OCI-LY7 (cell line): ENCODE data around the gene RPGRIP1L. TPM values are rescaled to one million over a fixed set of nuclear protein-coding genes. Genes with fewer than 3 reads are reported as not detected.

Source experiments
- BruUV-seq: library from RNA; stranded (reverse); fragments of 400-500 nt; replicated peaks from 2 replicates; lab custom pipeline; 2021; lab: Mats Ljungman, UMichigan
- CTCF ChIA-PET: fragments of 300-600 bp; sonication (Branson Sonifier 250); formaldehyde crosslinking; loops from one replicate; lab custom pipeline; 2022; ENCODE audit warnings: antibody characterized with exemption; ENCODE audit not compliant: unreplicated experiment; lab: Charles Lee
- POLR2A ChIA-PET: fragments of 300-600 bp; sonication (Branson Sonifier 250); formaldehyde crosslinking; loops from one replicate; lab custom pipeline; 2022; ENCODE audit warnings: antibody characterized with exemption; lab: Charles Lee
- DNase-seq: peaks from one replicate; pipeline ENCODE4 v3.0.0-alpha.2; 2015; ENCODE audit warnings: low spot score
- H2AFZ ChIP-seq: fragments of 200-600 bp; sonication (generic), shearing (Covaris generic); 2 replicates; pipeline ENCODE4 v1.6.1; 2014; ENCODE audit warnings: mild to moderate bottlenecking, antibody characterized with exemption, low read length, moderate library complexity
- H3K27ac ChIP-seq: fragments of 200-600 bp; sonication (generic); 2 replicates; pipeline ENCODE4 v1.5.1; 2014; ENCODE audit warnings: mixed run types, low read depth, mild to moderate bottlenecking, moderate library complexity, low read length, inconsistent platforms; ENCODE audit not compliant: poor library complexity, severe bottlenecking
- H3K36me3 ChIP-seq: fragments of 200-600 bp; sonication (generic); 2 replicates; pipeline ENCODE4 v1.6.1; 2014; ENCODE audit warnings: mild to moderate bottlenecking, antibody characterized with exemption, low read length, moderate library complexity, mixed read lengths; ENCODE audit not compliant: insufficient read depth
- H3K4me1 ChIP-seq: fragments of 200-600 bp; sonication (generic); 2 replicates; pipeline ENCODE4 v1.5.1; 2014; ENCODE audit warnings: mild to moderate bottlenecking, low read length; ENCODE audit not compliant: insufficient read depth, poor library complexity, severe bottlenecking
- H3K4me2 ChIP-seq: fragments of 200-600 bp; sonication (generic); 2 replicates; pipeline ENCODE4 v1.6.1; 2014; ENCODE audit warnings: mild to moderate bottlenecking, low read length
- H3K4me3 ChIP-seq: fragments of 200-600 bp; sonication (generic); 2 replicates; pipeline ENCODE4 v1.5.1; 2014; ENCODE audit warnings: mild to moderate bottlenecking, low read depth, low read length; ENCODE audit not compliant: poor library complexity, severe bottlenecking
- H3K79me2 ChIP-seq: fragments of 200-600 bp; sonication (generic); 2 replicates; pipeline ENCODE4 v1.6.1; 2016; ENCODE audit warnings: low read depth, mild to moderate bottlenecking, low read length, moderate library complexity, mixed read lengths; ENCODE audit not compliant: insufficient read depth
- H3K9me2 ChIP-seq: fragments of 200-600 bp; sonication (generic); 2 replicates; pipeline ENCODE4 v1.6.1; 2016; ENCODE audit warnings: mild to moderate bottlenecking, low read length, mixed read lengths; ENCODE audit not compliant: insufficient read depth
- H3K9me3 ChIP-seq: fragments of 200-600 bp; sonication (generic); 2 replicates; pipeline ENCODE4 v1.6.1; 2014; ENCODE audit warnings: mild to moderate bottlenecking, mixed run types, low read length, mixed read lengths
- H4K20me1 ChIP-seq: fragments of 200-600 bp; sonication (generic); 2 replicates; pipeline ENCODE4 v1.6.1; 2014; ENCODE audit warnings: mild to moderate bottlenecking, antibody characterized with exemption, low read length, moderate library complexity, mixed read lengths; ENCODE audit not compliant: insufficient read depth
- EZH2phosphoT487 ChIP-seq: fragments of 200-600 bp; sonication (generic); IDR thresholded peaks from 2 replicates; pipeline ENCODE4 v1.6.1; 2018; ENCODE audit warnings: low read depth, borderline replicate concordance, mild to moderate bottlenecking, mixed run types, antibody characterized with exemption, low read length, moderate library complexity, mixed read lengths
- intact Hi-C: fragments of 100-400 bp; cut with micrococcal nuclease; formaldehyde crosslinking; loops from one replicate; pipeline ENCODE4 v1.10.0; 2022; ENCODE audit not compliant: unreplicated experiment
- total RNA-seq, 2 experiments: library from RNA; depleted of rRNA in 1 of 2; stranded (reverse); fragments of >200 nt in 1 of 2; shearing (Covaris generic) in 1 of 2; gene quantifications; 2 replicates each; pipeline ENCODE4 v1.2.3, GENCODE V29; 2014 to 2022
- TF ChIP-seq, protein P1 (sequence below): fragments of 200-600 bp; sonication (generic); conservative IDR thresholded peaks from 2 replicates; pipeline ENCODE4 v1.5.1; 2014; ENCODE audit warnings: mild to moderate bottlenecking, antibody characterized with exemption, low read length, moderate library complexity, mixed read lengths

Gene RPGRIP1L
- total RNA-seq, 2 experiments from 2014 or later: 12.7 to 15.4 TPM

DNA sequence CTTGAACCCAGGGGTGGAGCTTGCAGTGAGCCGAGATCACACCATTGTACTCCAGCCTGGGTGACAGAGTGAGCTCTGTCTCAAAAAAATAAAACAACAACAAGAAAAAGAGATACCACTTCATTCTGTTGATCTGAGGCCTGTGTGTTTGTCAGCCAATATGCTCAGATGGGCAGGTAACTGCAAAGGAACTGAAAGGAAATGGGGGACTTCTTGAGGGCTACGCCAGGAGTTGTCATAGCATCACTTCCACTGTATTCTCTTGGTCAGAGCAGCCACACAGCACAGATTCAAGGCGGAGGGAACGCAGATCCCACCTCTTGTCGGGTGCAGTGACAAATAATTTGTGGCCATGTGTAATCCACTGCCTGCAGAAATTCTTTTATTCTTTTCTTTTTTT is 126.8 kb downstream of the RPGRIP1L start:
- no peak for TF ChIP-seq EZH2phosphoT487
- TF ChIP-seq, protein P1, sequence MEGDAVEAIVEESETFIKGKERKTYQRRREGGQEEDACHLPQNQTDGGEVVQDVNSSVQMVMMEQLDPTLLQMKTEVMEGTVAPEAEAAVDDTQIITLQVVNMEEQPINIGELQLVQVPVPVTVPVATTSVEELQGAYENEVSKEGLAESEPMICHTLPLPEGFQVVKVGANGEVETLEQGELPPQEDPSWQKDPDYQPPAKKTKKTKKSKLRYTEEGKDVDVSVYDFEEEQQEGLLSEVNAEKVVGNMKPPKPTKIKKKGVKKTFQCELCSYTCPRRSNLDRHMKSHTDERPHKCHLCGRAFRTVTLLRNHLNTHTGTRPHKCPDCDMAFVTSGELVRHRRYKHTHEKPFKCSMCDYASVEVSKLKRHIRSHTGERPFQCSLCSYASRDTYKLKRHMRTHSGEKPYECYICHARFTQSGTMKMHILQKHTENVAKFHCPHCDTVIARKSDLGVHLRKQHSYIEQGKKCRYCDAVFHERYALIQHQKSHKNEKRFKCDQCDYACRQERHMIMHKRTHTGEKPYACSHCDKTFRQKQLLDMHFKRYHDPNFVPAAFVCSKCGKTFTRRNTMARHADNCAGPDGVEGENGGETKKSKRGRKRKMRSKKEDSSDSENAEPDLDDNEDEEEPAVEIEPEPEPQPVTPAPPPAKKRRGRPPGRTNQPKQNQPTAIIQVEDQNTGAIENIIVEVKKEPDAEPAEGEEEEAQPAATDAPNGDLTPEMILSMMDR: no peak
- Histone ChIP-seq H3K4me3 (no peak overlapping the region), H3K9me2 (no peaks in the 10 kb centered on the region), H3K9me3 (peaks cover under 1% of the 10 kb centered on the region; the same call in 1 of the 2 replicates), H3K4me1 (no peaks in the 10 kb centered on the region), H3K79me2 (no peaks in the 10 kb centered on the region), H4K20me1 (no peaks in the 10 kb centered on the region), H3K27ac (no peak overlapping the region), H3K36me3 (no peaks in the 10 kb centered on the region), H3K4me2 (no peak overlapping the region), H2AFZ (no peak overlapping the region)
- ChIA-PET POLR2A (interaction anchor here (0.7 kb wide), 1 partner anchor 10 kb away, joined by 5 read pairs; no protein-coding TSS in a partner anchor), CTCF (no interaction called here)
- DNase-seq: no peak
- intact Hi-C loops: no loop called here
- BruUV-seq: no TSS peak

DNA sequence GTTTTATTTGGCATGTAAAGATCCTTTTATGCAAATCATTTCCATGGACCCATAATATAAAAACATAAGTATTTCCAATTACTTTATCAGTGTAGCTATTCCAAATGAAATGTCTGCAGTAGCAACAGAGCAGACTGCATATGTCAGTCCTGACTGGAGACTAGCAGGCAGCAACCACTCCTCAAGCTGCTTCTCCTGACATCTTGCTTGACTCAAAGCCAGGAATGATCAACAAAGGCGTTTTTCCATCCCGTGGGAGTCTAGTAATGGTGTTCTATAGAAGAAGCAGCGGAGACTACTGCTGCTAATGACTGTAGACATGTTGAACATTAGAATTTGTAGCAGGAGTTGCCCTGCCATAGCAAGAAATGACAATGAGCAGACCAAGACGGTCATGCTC is 127.4 kb downstream of the RPGRIP1L start:
- Histone ChIP-seq H3K9me2 (no peaks in the 10 kb centered on the region), H3K27ac (no peak overlapping the region), H3K4me2 (no peak overlapping the region), H3K4me1 (no peaks in the 10 kb centered on the region), H3K79me2 (no peaks in the 10 kb centered on the region), H3K4me3 (no peak overlapping the region), H3K9me3 (peaks cover 7% of the 10 kb centered on the region; the same call in 1 of the 2 replicates), H2AFZ (no peak overlapping the region), H4K20me1 (no peaks in the 10 kb centered on the region), H3K36me3 (no peaks in the 10 kb centered on the region)
- no TSS peak for BruUV-seq
- ChIA-PET POLR2A (interaction anchor here (0.6 kb wide), 1 partner anchor 1168 kb away, joined by 8 read pairs; no protein-coding TSS in a partner anchor), CTCF (no interaction called here)
- intact Hi-C loops: no loop called here
- DNase-seq: no peak
- TF ChIP-seq, protein P1: no peak
- no peak for TF ChIP-seq EZH2phosphoT487

DNA sequence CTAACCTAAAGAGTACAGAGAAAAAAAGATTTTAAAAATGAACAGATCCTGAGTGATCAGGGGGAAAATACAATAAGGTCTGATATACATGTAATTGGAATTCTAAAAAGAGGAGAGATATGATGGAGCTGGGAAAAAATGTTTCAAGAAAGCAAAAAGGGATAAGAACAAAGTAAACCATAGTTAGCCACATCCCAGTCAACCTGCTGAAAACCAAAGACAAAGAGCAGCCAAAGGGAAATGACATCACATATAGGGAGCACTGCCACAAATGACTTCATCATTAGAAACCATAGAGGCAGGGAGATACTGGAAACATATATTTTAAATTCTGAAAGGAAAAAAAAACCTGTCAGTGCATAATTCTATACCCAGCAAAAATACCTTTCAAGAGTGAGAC is 131.9 kb downstream of the RPGRIP1L start:
- Histone ChIP-seq H4K20me1 (no peaks in the 10 kb centered on the region), H3K4me2 (no peak overlapping the region), H3K4me1 (no peaks in the 10 kb centered on the region), H3K79me2 (no peaks in the 10 kb centered on the region), H3K27ac (no peak overlapping the region), H2AFZ (no peak overlapping the region), H3K9me2 (no peaks in the 10 kb centered on the region), H3K9me3 (peaks cover 7% of the 10 kb centered on the region; the same call in 1 of the 2 replicates), H3K36me3 (no peaks in the 10 kb centered on the region), H3K4me3 (no peak overlapping the region)
- BruUV-seq: no TSS peak
- ChIA-PET CTCF (no interaction called here), POLR2A (interaction anchor here (0.6 kb wide), 1 partner anchor 748 kb away, joined by 3 read pairs; no protein-coding TSS in a partner anchor)
- no peak for DNase-seq
- intact Hi-C loops: no loop called here
- no peak for TF ChIP-seq EZH2phosphoT487
- TF ChIP-seq, protein P1: no peak
